Vagina (tissue), 2 donors: Measurements from ENCODE around the gene IGFBP5.

ENCODE experiments used
- CTCF ChIP-seq, 3 experiments: fragments of 450-650 bp in 2 of 3; fragments of 200-600 bp in 1 of 3; sonication (generic) in 1 of 3; IDR thresholded peaks; one replicate each; pipeline ENCODE4 v1.5.1; 2017 to 2019; ENCODE audit warnings: antibody characterized with exemption in 3 of 3, mild to moderate bottlenecking in 2 of 3, moderate library complexity in 2 of 3
- POLR2AphosphoS5 ChIP-seq, 2 donors: sonication (generic); formaldehyde crosslinking; IDR thresholded peaks; one replicate each; pipeline ENCODE4 v1.9.0; 2017; ENCODE audit warnings: antibody characterized with exemption in 2 of 2, mild to moderate bottlenecking in 2 of 2, low read depth in 1 of 2; ENCODE audit not compliant: insufficient read depth in 1 of 2

- TF ChIP-seq CTCF (IDR thresholded peaks at IDR 0.05) (no peak), POLR2AphosphoS5 (IDR thresholded peaks at IDR 0.05; ENCODE audit: insufficient read depth in 1 of 2, low read depth in 1 of 2) (no peak)
Measured at GRCh38 chr2:216626875-216627245, 68.5 kb downstream of the IGFBP5 start.
